GM12892 (cell line): ENCODE data around the gene TMEM131.

Source experiments
- POLR2A ChIP-seq: IDR thresholded peaks from 2 replicates; pipeline ENCODE4 v1.6.1; 2011; ENCODE audit warnings: low read depth, low read length, control low read depth
- POLR2AphosphoS5 ChIP-seq: IDR thresholded peaks from 2 replicates; pipeline ENCODE4 v1.6.1; 2011; ENCODE audit warnings: low read depth, low read length, control low read depth
- TAF1 ChIP-seq: IDR thresholded peaks from 2 replicates; pipeline ENCODE4 v1.6.1; 2011; ENCODE audit warnings: low read depth, mild to moderate bottlenecking, control low read depth, low read length, borderline replicate concordance

DNA sequence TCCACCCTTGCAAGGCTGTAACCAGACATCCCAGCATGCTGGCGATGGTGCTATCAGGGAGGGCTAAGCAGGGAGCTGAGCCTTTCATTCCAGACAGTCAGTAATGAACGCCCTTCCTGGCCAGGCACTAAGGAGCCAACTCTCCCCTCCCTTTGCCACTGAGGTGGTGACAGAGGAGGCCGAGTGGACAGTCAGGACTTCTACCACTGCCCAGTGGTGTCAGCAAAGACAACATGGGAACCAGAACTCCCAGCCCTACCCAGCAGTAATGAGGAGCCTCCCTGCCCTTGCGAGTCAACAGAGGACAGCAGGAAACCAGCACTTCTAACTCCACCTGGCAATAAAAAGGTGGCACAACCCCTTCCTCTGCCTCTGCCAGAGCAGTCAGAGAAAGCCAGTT lies 213.8 kb downstream of the TMEM131 start:
- no peak for TF ChIP-seq POLR2AphosphoS5
- TF ChIP-seq TAF1, result no peak
- TF ChIP-seq POLR2A, result no peak
